ENCODE data around the gene TBRG4.

GRCh38 chr7:45122975-45123860 lies 11.7 kb upstream of the TBRG4 start:
- TF ChIP-seq, protein P1, sequence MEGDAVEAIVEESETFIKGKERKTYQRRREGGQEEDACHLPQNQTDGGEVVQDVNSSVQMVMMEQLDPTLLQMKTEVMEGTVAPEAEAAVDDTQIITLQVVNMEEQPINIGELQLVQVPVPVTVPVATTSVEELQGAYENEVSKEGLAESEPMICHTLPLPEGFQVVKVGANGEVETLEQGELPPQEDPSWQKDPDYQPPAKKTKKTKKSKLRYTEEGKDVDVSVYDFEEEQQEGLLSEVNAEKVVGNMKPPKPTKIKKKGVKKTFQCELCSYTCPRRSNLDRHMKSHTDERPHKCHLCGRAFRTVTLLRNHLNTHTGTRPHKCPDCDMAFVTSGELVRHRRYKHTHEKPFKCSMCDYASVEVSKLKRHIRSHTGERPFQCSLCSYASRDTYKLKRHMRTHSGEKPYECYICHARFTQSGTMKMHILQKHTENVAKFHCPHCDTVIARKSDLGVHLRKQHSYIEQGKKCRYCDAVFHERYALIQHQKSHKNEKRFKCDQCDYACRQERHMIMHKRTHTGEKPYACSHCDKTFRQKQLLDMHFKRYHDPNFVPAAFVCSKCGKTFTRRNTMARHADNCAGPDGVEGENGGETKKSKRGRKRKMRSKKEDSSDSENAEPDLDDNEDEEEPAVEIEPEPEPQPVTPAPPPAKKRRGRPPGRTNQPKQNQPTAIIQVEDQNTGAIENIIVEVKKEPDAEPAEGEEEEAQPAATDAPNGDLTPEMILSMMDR (IDR thresholded peaks at IDR 0.05 in 8 of 11, conservative IDR thresholded peaks at IDR 0.05 in 3 of 11), result no peak
- TF ChIP-seq POLR2A (IDR thresholded peaks at IDR 0.05), result no peak

Data from spleen (tissue), 7 donors.